GM12865 (cell line): ENCODE results near the gene CEP72.

ENCODE experiments used
- DNase-seq: peaks from one replicate; pipeline ENCODE4 v3.0.0; 2010; ENCODE audit warnings: low read depth
- H3K4me3 ChIP-seq: 2 replicates; pipeline ENCODE4 v1.5.1; 2011; ENCODE audit warnings: mild to moderate bottlenecking, low read depth, low read length, control low read depth
- CTCF ChIP-seq: IDR thresholded peaks from 2 replicates; pipeline ENCODE4 v1.5.1; 2011; ENCODE audit warnings: low read length, control low read depth, low read depth, inconsistent platforms; ENCODE audit not compliant: insufficient read depth; ENCODE audit errors: missing control alignments

CEP72 gene

GRCh38 chr5:658103-658502 lies 46.0 kb downstream of the CEP72 start:
- TF ChIP-seq CTCF = no peak
- H3K4me3 ChIP-seq = no peak overlapping the region
- no peak for DNase-seq

- DNase-seq = no peak
- H3K4me3 ChIP-seq = no peak overlapping the region
- TF ChIP-seq CTCF = no peak
Observed at GRCh38 chr5:659496-660263, 47.5 kb downstream of the CEP72 start.

- no peak for DNase-seq
- no peak for TF ChIP-seq CTCF
- H3K4me3 ChIP-seq = no peak overlapping the region
Observed at GRCh38 chr5:660491-661030, 48.4 kb downstream of the CEP72 start.

- no peak for TF ChIP-seq CTCF
- no peak overlapping the region for H3K4me3 ChIP-seq
- DNase-seq = no peak
Observed at GRCh38 chr5:661891-662750, 50.0 kb downstream of the CEP72 start.

GRCh38 chr5:662751-663435 lies 50.8 kb downstream of the CEP72 start:
- TF ChIP-seq CTCF = no peak
- no peak for DNase-seq
- H3K4me3 ChIP-seq = no peak overlapping the region

GRCh38 chr5:663436-664342 lies 51.5 kb downstream of the CEP72 start:
- no peak for TF ChIP-seq CTCF
- no peak for DNase-seq
- no peak overlapping the region for H3K4me3 ChIP-seq
